ENCODE data around the gene C1orf198.
"Not testable (repeated sequence)": the region's sequence is repeated elsewhere in the genome, so short reads cannot be mapped to it uniquely, and the experiment has no call there.

Gene C1orf198

DNA sequence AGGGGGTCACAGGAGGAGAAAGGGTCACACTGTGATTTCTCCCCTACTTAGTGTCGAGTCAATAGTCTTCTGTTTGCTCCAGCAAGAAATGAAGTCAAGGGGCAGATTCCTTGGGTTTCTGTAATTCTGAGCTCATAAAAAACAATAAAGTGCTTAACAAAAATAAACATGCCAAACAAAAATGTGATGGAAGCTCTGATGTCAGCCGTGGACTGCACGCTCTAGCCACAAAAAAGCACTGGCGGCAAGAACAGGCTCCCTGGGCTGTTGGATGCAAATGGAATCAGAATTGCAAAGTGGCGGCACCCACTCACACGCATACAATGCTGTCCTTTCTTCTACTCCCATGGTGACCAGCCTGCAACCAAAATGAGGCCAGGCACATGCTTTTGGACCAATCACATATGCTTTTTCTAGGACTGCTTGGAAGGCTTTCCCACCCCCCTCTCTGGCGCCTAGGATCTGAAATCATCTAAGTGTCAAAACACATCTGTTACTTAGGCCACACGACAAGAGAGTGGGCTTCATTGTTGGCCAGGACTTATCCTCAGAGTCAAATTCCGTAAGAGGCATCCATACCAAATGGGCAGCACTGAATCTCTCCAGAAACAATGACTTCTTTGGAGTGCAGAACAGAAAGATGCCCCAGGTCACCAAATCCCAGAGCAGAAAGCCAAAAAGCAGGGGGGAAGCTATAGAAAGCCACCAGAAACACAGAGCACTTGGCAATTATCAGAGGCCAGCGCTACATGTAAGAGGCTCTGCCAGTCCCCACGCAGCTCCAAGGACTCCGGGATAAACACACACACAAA, 9.2 kb downstream of the C1orf198 start:
- no peak for DNase-seq

- DNase-seq = no peak
These were observed 10.0 kb downstream of the C1orf198 start for GRCh38 chr1:230858236-230858820.

DNA sequence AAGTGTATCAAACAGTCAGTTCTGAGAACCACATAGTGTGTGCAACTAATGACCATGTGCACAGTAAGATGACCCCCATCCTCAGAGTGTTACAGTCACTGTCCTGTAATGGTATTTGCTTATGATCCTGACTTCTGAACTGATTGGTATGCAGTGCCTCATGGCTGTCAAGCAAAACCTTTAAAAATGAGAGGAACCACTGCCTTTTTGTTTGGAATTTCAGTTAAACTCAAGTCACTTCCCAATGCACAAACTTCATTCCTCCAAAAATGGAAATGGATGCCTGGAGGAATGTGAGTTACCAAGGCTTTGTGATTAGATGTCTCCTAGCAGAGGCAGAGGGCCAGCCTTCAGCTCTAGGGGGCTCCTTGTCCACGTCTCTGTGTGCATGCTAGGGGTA, 10.5 kb downstream of the C1orf198 start:
- DNase-seq = no peak

- DNase-seq = no peak
These were observed 11.2 kb downstream of the C1orf198 start for GRCh38 chr1:230857077-230857476.

DNA sequence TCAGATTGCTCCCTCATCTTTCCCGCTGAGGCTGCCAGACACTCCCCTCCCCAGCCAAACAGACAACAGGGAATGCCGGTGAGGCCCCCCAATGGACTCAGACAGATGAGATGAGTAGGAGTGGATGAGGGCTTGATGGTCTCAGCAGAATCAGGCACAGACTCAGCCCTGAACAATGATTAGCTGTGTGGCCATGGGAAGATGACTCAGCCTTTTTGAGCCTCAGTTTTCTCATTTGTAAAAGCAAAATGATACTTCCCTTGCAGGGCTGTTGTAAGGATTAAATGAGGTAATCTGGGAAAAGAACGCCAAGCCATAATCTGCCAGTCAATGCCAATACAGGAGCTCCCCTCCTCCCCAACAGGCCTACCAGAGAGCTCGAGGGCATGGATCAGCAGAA, 12.4 kb downstream of the C1orf198 start:
- no peak for DNase-seq

DNA sequence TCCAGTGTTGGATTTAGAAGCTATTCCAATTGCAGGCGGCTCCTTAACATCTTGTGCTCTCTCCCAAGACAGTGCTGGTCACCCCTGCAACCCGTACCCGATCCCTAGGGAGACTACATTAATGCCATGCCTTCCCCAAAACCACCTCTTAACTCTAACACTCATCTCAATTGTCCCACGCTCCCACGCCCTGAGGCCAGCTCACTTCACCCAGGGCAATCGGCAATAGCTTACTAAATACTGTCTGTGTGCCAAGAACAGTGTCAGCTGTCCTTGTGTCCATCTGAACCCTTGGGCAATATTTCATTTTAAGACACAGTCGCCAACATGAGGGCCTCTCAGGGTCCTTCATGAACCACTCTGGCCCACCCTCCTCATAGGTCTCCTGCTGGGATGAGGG, 13.9 kb downstream of the C1orf198 start:
- no peak for DNase-seq

GRCh38 chr1:230853731-230854130, 14.6 kb downstream of the C1orf198 start:
- no peak for DNase-seq

DNA sequence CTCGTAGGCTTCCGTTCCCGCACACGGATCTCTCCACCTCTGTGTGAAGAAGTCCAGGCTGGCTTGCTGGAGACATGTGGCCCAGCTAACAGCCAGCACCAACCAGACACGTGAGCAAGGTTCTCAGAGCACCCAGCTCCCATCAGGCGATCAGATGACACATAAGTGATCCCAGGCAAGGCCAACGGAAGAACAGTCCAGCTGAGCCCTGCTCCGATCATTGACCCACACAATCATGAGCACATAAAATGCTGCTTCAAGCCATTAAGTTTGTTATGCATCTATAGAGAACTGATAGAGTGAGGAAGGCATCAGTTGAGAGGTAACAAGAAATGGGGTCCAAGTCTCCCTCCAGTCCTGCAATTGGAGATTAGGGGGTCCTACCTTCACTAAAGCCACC, 15.4 kb downstream of the C1orf198 start:
- no peak for DNase-seq

GRCh38 chr1:230851291-230851691, 17.0 kb downstream of the C1orf198 start:
- DNase-seq = no peak

- no peak for DNase-seq
These were observed 17.8 kb downstream of the C1orf198 start for GRCh38 chr1:230850547-230850946.

GRCh38 chr1:230849451-230850224, 18.7 kb downstream of the C1orf198 start:
- no peak for DNase-seq

DNA sequence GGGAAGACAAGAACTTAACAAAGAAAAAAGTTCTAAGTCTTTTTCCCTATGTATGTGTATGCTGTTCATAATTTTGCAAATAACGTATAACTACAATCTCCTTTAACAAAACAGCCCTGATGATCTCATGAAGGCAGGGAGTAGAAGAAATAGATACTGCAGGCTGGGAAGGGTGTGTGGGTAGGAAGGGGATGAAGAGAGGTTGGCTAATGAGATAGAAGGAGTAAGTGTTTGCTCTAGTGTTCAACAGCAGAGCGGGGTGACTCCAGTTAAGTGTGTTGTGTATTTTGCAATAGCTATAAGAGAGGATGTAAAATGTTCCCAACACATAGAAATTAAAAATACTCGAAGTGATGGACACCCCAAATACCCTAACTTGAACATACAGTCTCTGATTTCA, 20.1 kb downstream of the C1orf198 start:
- no peak for DNase-seq

DNA sequence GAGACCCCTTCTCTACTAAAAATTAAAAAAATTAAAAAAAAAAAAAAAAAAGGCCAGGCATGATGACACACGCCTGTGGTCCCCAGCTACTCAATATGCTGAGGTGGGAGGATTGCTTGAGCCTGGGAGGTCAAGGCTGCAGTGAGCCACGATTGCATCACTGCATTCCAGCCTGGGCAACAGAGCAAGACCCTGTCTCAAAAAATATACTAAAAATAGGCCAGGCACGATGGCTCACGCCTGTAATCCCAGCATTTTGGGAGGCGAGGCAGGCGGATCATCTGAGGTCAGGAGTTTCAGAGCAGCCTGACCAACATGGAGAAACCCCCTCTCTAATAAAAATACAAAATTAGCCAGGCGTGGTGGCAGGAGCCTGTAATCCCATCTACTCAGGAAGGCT, 23.1 kb downstream of the C1orf198 start:
- DNase-seq = not testable (repeated sequence)

GRCh38 chr1:230844561-230844960, 23.8 kb downstream of the C1orf198 start:
- no peak for DNase-seq

DNA sequence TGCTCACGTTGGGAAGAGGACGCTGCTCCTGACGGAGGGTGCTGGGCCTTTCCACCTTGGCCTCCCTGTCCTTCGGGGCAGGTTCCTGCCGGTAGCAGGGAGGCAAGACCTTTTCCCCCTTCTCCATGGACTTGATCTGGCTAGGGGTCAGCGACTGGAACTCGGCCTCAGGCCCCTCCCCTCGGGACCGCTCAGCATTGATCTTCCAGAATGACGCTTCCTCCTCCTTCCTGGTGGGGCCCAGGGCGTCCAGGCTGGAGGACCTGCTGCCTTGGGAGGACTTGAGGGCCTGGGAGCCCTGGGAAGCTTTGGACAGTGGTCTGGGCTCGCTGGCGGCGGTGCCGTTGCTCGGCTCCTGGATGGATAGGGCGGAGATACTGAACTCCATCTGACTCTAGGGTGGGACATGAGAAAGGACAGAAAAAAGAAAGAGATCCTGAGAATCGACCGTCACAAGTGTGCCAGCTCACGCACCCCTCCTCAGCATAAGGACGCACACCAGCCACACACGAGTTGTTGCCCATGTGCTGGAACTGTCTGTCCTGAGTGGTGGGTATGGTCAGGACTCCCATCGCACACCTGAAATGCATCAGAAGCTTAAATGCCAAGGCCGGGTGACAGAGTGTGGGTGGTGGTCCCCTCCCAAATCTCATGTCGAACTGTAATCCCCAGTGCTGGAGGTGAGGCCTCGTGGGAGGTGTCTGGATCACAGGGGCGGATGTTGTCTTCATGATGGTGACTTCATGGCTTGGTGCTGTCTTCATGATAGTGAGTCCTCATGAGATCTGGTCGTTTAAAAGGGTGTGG, 24.6 kb downstream of the C1orf198 start:
- no peak for DNase-seq

- DNase-seq = no peak
These were observed 25.5 kb downstream of the C1orf198 start for GRCh38 chr1:230842801-230843200.

DNA sequence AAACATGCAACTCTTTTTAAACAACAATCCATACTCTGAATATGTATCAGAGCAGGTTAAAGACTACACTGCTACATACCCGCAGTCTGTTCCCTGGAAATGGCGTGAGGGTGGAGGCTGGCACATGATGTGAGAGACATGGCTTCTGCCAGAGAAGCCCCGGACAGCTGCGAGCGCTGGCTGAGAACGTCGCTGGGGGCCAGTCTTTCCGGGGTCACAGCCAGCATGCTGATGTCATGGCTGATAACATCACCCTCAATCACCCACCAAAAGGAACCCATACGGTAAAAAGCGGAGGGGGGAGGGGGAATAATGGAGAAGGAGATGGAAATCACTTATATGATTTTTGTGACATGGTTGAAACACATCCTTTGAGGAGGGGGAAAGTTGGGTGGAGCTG, 29.1 kb downstream of the C1orf198 start:
- no peak for DNase-seq

DNA sequence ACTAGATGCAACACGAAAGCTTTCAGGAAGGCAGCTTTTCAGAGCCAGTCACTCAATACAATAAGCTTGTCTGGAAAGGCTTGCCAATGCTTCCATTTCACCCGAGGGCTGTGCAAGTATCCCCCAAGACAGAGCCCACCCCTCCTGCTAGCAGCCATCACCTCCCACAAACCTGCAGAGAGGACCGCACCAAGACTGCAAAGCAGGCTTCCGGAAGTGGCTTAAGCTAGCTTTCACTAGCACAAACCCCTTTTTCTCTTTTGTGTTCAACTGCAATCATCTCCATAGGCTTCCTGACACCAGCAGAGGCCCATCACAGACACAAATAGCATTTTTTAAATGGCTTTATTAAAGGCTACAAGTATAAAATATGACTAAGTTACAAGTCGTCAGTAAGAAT, 31.5 kb downstream of the C1orf198 start:
- no peak for DNase-seq

GRCh38 chr1:230836347-230836746, 32.0 kb downstream of the C1orf198 start:
- DNase-seq = no peak

DNA sequence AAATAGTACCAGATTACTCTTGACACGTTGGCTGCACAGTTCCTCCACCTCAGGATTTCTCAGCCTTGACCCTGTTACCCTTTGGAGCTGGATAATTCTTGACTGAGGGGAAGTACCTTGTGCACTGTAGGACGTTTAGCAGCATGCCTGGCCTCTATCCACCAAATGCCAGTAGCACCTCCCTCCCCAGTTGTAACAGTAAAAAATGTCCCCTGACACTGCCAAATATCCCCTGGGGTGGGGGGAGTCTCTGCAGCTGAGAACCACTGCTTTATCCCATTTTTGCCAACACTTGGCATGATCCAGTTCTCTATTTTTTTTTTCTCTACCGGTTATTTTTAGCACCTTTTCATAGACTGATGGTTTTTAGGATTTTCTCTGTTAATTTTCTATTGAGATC, 34.0 kb downstream of the C1orf198 start:
- no peak for DNase-seq

GRCh38 chr1:230833511-230833910, 34.8 kb downstream of the C1orf198 start:
- DNase-seq = no peak

DNA sequence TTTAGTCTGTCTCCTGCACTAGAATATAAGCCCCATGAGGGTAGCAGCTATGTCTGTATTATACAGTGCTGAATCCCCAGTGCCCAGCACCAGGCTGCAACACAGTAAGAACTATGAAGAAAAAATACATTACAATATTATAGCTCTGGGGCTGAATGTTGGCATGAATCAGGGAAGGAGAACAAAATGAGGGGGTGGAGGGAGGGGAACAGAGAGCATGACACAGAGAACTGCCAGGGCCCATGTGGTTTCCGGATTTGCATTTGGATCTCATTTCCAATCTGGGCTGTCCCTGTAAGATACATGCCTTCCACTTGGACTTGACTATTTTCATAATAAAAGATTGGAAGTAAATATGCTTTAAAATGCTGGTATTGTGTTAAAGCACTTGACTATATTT, 35.8 kb downstream of the C1orf198 start:
- no peak for DNase-seq

DNA sequence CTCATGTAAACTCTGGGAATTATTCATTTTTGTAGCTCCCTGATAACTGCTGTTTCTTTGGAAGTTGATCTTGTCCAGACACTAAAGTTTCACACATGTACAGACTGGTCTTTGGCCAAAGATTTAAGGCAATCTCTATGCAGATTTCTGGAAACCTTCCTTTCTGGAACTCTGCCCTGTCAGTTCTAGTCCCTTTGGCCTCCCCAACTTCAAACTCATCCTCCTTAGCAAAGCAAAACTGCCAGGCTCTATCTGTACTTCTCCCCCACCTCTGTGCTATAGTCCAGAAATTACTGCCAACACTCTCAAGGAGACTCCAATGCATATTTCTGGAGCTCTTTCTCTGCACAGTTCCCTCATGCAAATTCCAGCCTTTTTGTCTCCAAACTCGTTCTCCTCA, 36.5 kb downstream of the C1orf198 start:
- DNase-seq = no peak

All from CD4-positive, alpha-beta T cell treated with Interleukin-17A for 1 hour (primary cell).